Activated naive CD4-positive, alpha-beta T cell treated with anti-CD3 and anti-CD28 coated beads, Interleukin-2, amount 50 U/mL, for 72 hours (primary cell): ENCODE measurements around the gene C1orf226. TPM values are rescaled to one million over a fixed set of nuclear protein-coding genes. Genes with fewer than 3 reads are reported as not detected.

ENCODE experiments used
- ATAC-seq, 2 donors: fragments of 150-1000 bp; cut with Tn5 transposase; 2 replicates each; pipeline ENCODE4 v1.10.0; 2021; ENCODE audit warnings: mild to moderate bottlenecking in 2 of 2, moderate library complexity in 2 of 2
- DNase-seq, 2 donors: peaks; one replicate each; pipeline ENCODE4 v3.0.0; 2021 to 2022; ENCODE audit warnings: low spot score in 2 of 2
- H3K27ac Mint-ChIP-seq, 2 donors: one replicate each; pipeline ENCODE4 v1.8.0; 2022; ENCODE audit warnings: mild to moderate bottlenecking in 2 of 2, mixed read lengths in 2 of 2
- H3K36me3 Mint-ChIP-seq, 2 donors: one replicate each; pipeline ENCODE4 v1.8.0; 2022; ENCODE audit warnings: mixed read lengths in 2 of 2
- H3K9me3 Mint-ChIP-seq, 2 donors: one replicate each; pipeline ENCODE4 v1.8.0; 2022; ENCODE audit warnings: mixed read lengths in 2 of 2
- total RNA-seq, 2 donors: library from RNA; stranded (reverse); gene quantifications; one replicate each; pipeline ENCODE4 v1.2.3, GENCODE V29; 2022

C1orf226 gene
- total RNA-seq, 2 donors from 2014 or later: 0.14 TPM

DNA sequence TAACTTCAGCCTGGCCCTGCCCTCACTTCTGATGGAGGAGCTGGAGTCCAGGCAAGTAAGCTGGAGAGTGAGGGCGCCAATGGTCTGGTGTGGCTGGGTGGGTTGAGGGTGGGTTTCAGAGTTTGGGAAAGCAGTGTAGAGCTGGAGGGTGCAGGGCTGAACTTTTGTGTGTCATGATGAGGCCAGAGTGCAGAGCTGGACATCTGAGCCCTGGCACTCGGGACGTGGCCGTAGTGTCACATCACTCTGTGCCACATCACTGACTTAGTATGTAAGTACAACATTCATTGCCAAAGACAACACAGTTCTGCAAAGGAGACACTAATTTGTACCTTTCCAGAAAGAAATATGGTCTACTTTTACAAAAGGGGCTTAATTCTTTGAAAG is 20.7 kb upstream of the C1orf226 start:
- H3K9me3 Mint-ChIP-seq: no peaks in the 10 kb centered on the region
- DNase-seq (no peak), ATAC-seq (no peak)
- H3K36me3 Mint-ChIP-seq: no peaks in the 10 kb centered on the region
- H3K27ac Mint-ChIP-seq: no peak overlapping the region

DNA sequence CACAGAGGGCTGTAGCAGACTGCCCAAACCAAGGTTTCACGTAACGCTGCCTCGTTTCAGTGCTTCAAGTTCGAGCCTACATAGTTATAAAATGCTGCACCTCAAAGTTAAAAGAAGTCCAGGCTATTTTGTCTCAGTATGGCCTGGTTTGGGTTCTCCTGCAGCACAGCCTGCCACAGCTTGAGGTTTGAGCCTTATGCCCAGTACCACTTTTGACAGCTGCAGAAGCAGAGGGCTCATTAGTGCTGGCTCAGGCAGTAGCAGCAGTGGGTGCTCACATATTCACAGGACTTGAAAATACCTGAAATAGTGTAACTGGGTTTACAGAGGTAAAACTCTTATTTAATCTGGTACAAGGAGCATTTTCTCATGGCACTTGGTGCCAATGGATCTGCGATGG is 20.2 kb upstream of the C1orf226 start:
- Mint-ChIP-seq H3K9me3 (no peaks in the 10 kb centered on the region), H3K36me3 (no peaks in the 10 kb centered on the region), H3K27ac (no peak overlapping the region)
- DNase-seq (no peak), ATAC-seq (no peak)

GRCh38 chr1:162363823-162364222 is 17.7 kb upstream of the C1orf226 start:
- DNase-seq: no peak
- Mint-ChIP-seq H3K27ac (no peak overlapping the region), H3K9me3 (no peaks in the 10 kb centered on the region), H3K36me3 (no peaks in the 10 kb centered on the region)
- ATAC-seq: no peak

DNA sequence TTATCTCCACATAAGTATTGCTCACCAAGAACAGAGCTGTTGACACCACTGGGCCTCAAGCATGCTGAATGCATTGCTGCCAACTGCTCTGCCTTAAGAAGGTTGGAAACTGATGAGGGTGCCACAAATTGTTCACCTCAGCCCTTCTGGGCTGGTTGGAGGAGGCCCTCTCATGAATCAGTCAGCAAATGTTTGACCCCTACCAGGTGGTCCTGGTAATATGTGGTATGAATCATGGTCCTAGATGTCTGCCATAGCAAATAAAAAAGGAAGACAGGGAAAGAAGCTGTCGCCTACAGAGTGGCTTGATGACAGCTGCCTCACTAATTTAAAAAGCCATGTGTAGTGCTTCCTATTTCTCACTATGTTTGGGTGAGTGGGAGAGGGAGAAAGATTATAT is 17.0 kb upstream of the C1orf226 start:
- H3K27ac Mint-ChIP-seq: no peak overlapping the region
- no peaks in the 10 kb centered on the region for H3K36me3 Mint-ChIP-seq
- ATAC-seq (no peak), DNase-seq (no peak)
- H3K9me3 Mint-ChIP-seq: no peaks in the 10 kb centered on the region

DNA sequence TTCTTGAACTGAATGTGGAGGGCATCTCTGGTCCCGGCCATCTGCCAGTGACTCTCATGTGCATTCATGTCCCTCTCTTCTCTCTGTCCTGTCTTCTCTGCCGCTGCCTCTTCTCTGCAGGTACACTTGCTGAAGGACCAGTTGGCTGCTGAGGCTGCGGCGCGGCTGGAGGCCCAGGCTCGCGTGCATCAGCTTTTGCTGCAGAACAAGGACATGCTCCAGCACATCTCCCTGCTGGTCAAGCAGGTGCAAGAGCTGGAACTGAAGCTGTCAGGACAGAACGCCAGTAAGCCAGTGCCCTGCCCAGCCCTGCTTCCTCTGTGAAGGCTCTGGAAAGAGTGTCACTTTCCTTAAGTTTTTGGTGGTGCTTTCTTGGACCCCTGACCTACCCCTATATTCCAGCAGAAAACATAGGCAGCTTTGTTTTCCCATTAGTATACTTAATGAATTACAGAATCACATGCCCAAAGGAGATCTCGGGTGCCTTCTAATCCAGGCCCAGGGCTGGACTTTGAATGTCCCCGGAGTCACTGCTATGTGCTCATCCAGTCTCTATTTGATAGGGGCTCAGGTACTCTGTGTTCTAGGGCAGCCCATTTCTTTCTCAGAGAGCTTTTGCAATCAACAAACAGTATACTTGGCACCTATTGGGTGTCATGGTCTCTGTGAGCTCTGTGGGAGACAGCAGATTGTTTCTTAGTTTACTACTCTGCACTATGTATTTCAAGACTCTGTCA is 16.1 kb upstream of the C1orf226 start:
- no peak for DNase-seq
- H3K9me3 Mint-ChIP-seq: no peaks in the 10 kb centered on the region
- H3K36me3 Mint-ChIP-seq: no peaks in the 10 kb centered on the region
- no peak overlapping the region for H3K27ac Mint-ChIP-seq
- ATAC-seq: no peak

DNA sequence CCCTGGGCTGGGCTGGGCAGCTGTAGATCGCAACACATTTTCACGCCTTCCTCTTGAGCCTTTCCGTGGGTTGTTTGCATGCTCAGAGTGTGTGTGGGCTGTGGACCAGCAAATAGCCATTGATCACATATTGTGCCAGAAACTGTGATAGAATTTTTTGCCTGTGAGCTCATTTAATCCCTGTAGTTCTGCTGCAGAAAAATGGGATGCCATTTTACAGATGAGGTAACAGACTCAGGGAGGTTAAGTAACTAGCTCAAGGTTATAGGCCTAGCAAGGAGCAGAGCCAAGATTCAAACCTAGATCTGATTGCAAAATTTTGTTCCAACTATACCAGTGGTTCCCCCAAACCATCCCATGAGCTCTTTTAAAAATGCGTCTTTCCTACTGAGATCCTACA is 15.4 kb upstream of the C1orf226 start:
- no peak for ATAC-seq
- Mint-ChIP-seq H3K36me3 (no peaks in the 10 kb centered on the region), H3K9me3 (no peaks in the 10 kb centered on the region)

GRCh38 chr1:162366671-162367070 is 14.9 kb upstream of the C1orf226 start:
- Mint-ChIP-seq H3K36me3 (no peaks in the 10 kb centered on the region), H3K27ac (no peak overlapping the region), H3K9me3 (no peaks in the 10 kb centered on the region)
- ATAC-seq (no peak), DNase-seq (no peak)

More for the DNA sequence above, 15.4 kb upstream of the C1orf226 start:
- no peak for DNase-seq
- no peak overlapping the region for H3K27ac Mint-ChIP-seq

- Mint-ChIP-seq H3K36me3 (no peaks in the 10 kb centered on the region), H3K9me3 (no peaks in the 10 kb centered on the region), H3K27ac (no peak overlapping the region)
- ATAC-seq (no peak), DNase-seq (no peak)
These were observed 14.5 kb upstream of the C1orf226 start for GRCh38 chr1:162367073-162367472.

- no peak for DNase-seq
- ATAC-seq: no peak
- Mint-ChIP-seq H3K36me3 (no peaks in the 10 kb centered on the region), H3K9me3 (no peaks in the 10 kb centered on the region), H3K27ac (no peak overlapping the region)
These were observed 13.8 kb upstream of the C1orf226 start for GRCh38 chr1:162367772-162368171.

GRCh38 chr1:162368451-162368850 is 13.1 kb upstream of the C1orf226 start:
- no peak for ATAC-seq
- Mint-ChIP-seq H3K36me3 (no peaks in the 10 kb centered on the region), H3K9me3 (no peaks in the 10 kb centered on the region), H3K27ac (no peak overlapping the region)
- DNase-seq: no peak

DNA sequence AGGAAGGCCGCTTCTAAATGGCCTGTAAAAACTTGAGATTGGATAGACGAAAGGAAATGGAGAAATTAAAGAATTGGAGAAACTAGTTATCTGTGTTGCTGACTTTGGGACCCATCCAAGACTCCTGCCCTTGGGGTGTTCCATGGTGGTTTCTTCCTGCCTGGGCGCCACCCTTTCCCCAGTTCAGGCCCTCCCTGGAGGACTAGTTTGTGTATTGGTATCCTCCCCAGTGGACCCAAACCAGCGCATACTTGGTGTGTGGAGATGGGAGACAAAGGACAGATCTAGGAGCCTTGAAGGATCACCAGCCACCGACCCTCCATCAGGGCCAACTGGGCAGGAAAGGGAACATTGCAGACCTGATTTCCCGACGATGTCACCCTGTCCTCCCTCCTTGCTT is 12.0 kb upstream of the C1orf226 start:
- H3K9me3 Mint-ChIP-seq: no peaks in the 10 kb centered on the region
- no peak for ATAC-seq
- no peak for DNase-seq
- H3K27ac Mint-ChIP-seq: no peak overlapping the region
- H3K36me3 Mint-ChIP-seq: no peaks in the 10 kb centered on the region

DNA sequence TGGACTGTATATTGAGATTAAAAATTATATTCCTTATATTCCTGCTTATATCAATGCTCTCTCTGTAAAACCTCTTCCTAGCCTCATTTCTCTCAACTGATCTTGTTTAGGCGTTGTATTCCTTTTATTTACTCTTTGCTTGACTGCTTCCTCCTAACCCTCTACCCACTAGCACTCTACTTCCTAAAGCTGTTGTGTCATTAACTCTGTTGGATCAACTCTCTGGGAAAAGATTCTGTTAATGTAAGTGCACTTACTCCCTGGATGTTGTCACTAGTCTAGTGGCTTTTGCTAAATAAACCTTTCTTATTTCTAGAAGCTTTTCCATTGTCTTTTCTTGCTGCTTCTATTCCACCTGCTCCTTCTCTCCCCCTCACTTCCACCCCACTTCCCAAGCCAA is 11.4 kb upstream of the C1orf226 start:
- no peaks in the 10 kb centered on the region for H3K9me3 Mint-ChIP-seq
- H3K27ac Mint-ChIP-seq: no peak overlapping the region
- DNase-seq (no peak), ATAC-seq (no peak)
- no peaks in the 10 kb centered on the region for H3K36me3 Mint-ChIP-seq

GRCh38 chr1:162370721-162371120 is 10.8 kb upstream of the C1orf226 start:
- H3K27ac Mint-ChIP-seq: no peak overlapping the region
- H3K9me3 Mint-ChIP-seq: no peaks in the 10 kb centered on the region
- DNase-seq (no peak), ATAC-seq (no peak)
- H3K36me3 Mint-ChIP-seq: no peaks in the 10 kb centered on the region

DNA sequence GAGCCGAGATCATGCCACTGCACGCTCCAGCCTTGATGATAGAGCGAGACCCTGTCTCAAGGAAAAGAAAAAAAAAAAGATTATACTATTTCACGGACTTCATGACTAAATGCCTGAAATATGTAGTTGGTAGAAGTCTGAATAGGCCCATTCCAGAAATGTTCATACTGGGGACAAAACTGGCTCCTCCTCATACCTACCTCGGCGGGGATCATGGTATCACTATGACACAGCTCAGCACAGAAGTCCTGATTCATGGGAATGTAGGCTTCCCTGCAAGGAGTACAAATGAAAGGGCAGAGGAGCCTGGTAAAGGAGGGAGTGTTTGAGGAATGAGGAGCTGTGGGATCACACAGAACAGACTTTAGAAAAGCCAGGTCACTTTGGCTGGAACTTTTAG is 9.9 kb upstream of the C1orf226 start:
- DNase-seq (no peak), ATAC-seq (no peak)
- Mint-ChIP-seq H3K9me3 (no peaks in the 10 kb centered on the region), H3K36me3 (no peaks in the 10 kb centered on the region), H3K27ac (peak overlapping the region in 1 of 2 donors; percentile 6)

- DNase-seq: no peak
- peak overlapping the region; percentile 8 to 14 for H3K27ac Mint-ChIP-seq
- no peak for ATAC-seq
- no peaks in the 10 kb centered on the region for H3K36me3 Mint-ChIP-seq
- H3K9me3 Mint-ChIP-seq: no peaks in the 10 kb centered on the region
These were observed 9.1 kb upstream of the C1orf226 start for GRCh38 chr1:162372159-162373071.

- ATAC-seq (no peak), DNase-seq (no peak)
- Mint-ChIP-seq H3K9me3 (no peaks in the 10 kb centered on the region), H3K36me3 (no peaks in the 10 kb centered on the region), H3K27ac (peak overlapping the region in 1 of 2 donors; percentile 14)
These were observed 8.5 kb upstream of the C1orf226 start for GRCh38 chr1:162373072-162373427.

DNA sequence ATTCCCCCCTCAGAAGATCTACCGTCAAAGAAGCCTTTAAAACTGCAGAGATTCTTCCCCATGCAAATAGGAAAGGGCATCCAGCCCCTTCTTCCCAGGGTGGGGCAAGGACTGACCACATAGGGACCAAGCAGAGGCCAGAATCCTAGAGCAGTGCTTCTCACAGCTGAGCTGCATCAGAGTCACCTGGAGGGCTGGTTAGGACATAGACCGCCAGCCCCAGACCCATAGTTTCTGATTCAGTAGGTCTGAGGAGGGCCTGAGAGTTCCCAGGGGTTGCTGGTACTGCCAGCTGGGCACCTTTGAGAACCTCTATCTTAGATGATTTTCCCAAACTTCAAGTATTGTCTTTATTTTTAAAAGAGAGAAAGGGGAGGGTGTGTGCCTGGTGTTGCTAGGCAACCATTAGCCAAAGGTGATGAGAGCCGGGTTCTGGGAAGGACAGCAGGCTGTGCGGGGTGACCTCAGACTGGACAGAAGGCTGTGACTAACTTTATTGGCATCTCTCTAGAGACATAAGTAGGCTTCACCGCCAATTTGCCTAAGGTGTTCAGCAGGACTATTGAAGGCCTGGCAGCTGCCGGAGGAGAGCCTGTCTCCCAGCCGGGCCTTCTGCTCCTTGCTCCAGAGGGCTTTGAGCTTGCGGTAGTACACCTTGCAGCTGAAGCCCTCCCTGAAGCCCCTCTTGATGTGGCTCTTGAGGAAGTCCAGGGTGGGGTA is 7.8 kb upstream of the C1orf226 start:
- Mint-ChIP-seq H3K36me3 (no peaks in the 10 kb centered on the region), H3K9me3 (no peaks in the 10 kb centered on the region), H3K27ac (no peak overlapping the region)
- no peak for ATAC-seq
- DNase-seq: no peak
